PC-3 (cell line): ENCODE data around the gene NAP1L1. TPM values are rescaled to one million over a fixed set of nuclear protein-coding genes. Genes with fewer than 3 reads are reported as not detected.

ENCODE experiments used
- ATAC-seq: fragments of 200-7000 bp; cut with Tn5 transposase; 2 replicates; pipeline ENCODE4 v1.9.1; 2020; ENCODE audit warnings: mild to moderate bottlenecking, moderate library complexity
- BruUV-seq: library from RNA; stranded (reverse); fragments of 400-500 nt; replicated peaks from 2 replicates; lab custom pipeline; 2021; lab: Mats Ljungman, UMichigan
- CTCF ChIA-PET: fragments of 300-600 bp; sonication (Branson Sonifier 250); formaldehyde crosslinking; loops from one replicate; lab custom pipeline; 2022; ENCODE audit warnings: antibody characterized with exemption; lab: Charles Lee
- POLR2A ChIA-PET: fragments of 300-600 bp; sonication (Branson Sonifier 250); formaldehyde crosslinking; loops from one replicate; lab custom pipeline; 2022; ENCODE audit warnings: antibody characterized with exemption; ENCODE audit not compliant: unreplicated experiment; lab: Charles Lee
- DNase-seq: peaks from one replicate; pipeline ENCODE4 v3.0.0-alpha.2; 2015
- H2AFZ ChIP-seq: fragments of 300-600 bp; sonication (generic); 2 replicates; pipeline ENCODE4 v1.6.0; 2016; ENCODE audit warnings: antibody characterized with exemption, low read length
- H3F3A ChIP-seq: fragments of 300-600 bp; sonication (generic); one replicate; pipeline ENCODE4 v1.6.0; 2017; ENCODE audit warnings: antibody characterized with exemption, low read length, control low read depth, mild to moderate bottlenecking; ENCODE audit not compliant: unreplicated experiment
- H3K27ac ChIP-seq: fragments of 300-600 bp; sonication (generic); 2 replicates; pipeline ENCODE4 v1.5.1; 2016; ENCODE audit warnings: mild to moderate bottlenecking, low read length
- H3K27me3 ChIP-seq: fragments of 300-600 bp; sonication (generic); 2 replicates; pipeline ENCODE4 v1.6.1; 2016; ENCODE audit warnings: low read length, mixed read lengths
- H3K36me3 ChIP-seq: fragments of 300-600 bp; sonication (generic); 2 replicates; pipeline ENCODE4 v1.6.1; 2016; ENCODE audit warnings: low read depth, mixed run types, low read length, mixed read lengths
- H3K4me1 ChIP-seq: fragments of 300-600 bp; sonication (generic); 2 replicates; pipeline ENCODE4 v1.5.1; 2016; ENCODE audit warnings: low read length; ENCODE audit not compliant: insufficient read depth
- H3K4me2 ChIP-seq: fragments of 300-600 bp; sonication (generic); 2 replicates; pipeline ENCODE4 v1.6.0; 2016; ENCODE audit warnings: low read length
- H3K4me3 ChIP-seq: fragments of 300-600 bp; sonication (generic); 2 replicates; pipeline ENCODE4 v1.5.1; 2016; ENCODE audit warnings: mild to moderate bottlenecking, low read length, mixed read lengths
- H3K79me2 ChIP-seq: fragments of 300-600 bp; sonication (generic); 2 replicates; pipeline ENCODE4 v1.6.1; 2017; ENCODE audit warnings: low read length, mixed read lengths
- H3K9ac ChIP-seq: fragments of 300-600 bp; sonication (generic); 2 replicates; pipeline ENCODE4 v1.6.0; 2016; ENCODE audit warnings: mild to moderate bottlenecking, low read length
- H3K9me2 ChIP-seq: fragments of 300-600 bp; sonication (generic); replicated peaks from 2 replicates; pipeline ENCODE4 v1.6.1; 2016; ENCODE audit warnings: mixed run types, low read length, mixed read lengths
- H3K9me3 ChIP-seq: fragments of 300-600 bp; sonication (generic); 2 replicates; pipeline ENCODE4 v1.6.1; 2016; ENCODE audit warnings: low read length, mixed read lengths
- H4K20me1 ChIP-seq: fragments of 300-600 bp; sonication (generic); 2 replicates; pipeline ENCODE4 v1.6.1; 2016; ENCODE audit warnings: low read length, mixed read lengths
- CTCF ChIP-seq: fragments of 300-600 bp; sonication (generic); conservative IDR thresholded peaks from 2 replicates; pipeline ENCODE4 v1.5.1; 2017; ENCODE audit warnings: antibody characterized with exemption, low read depth, mild to moderate bottlenecking, low read length
- EZH2 ChIP-seq: fragments of 300-600 bp; sonication (generic); IDR thresholded peaks from one replicate; pipeline ENCODE4 v1.6.1; 2017; ENCODE audit warnings: antibody characterized with exemption, mild to moderate bottlenecking, low read length; ENCODE audit not compliant: unreplicated experiment
- EZH2phosphoT487 ChIP-seq: fragments of 300-600 bp; sonication (generic); IDR thresholded peaks from 2 replicates; pipeline ENCODE4 v1.6.1; 2018; ENCODE audit warnings: mild to moderate bottlenecking, antibody characterized with exemption, low read length, borderline replicate concordance
- intact Hi-C: fragments of 100-400 bp; cut with micrococcal nuclease; formaldehyde crosslinking; loops from 2 replicates; pipeline ENCODE4 v1.9.0; 2023
- total RNA-seq: library from RNA; depleted of rRNA; stranded (reverse); fragments of >200 nt; gene quantifications from 2 replicates; pipeline ENCODE4 v1.2.3, GENCODE V29; 2014

NAP1L1 gene
- total RNA-seq, 1 experiment from 2014 or later: 200 TPM

GRCh38 chr12:76113800-76114757, 29.6 kb upstream of the NAP1L1 start:
- Histone ChIP-seq H3K79me2 (no peaks in the 10 kb centered on the region), H3K4me1 (no peaks in the 10 kb centered on the region), H3K27me3 (no peaks in the 10 kb centered on the region), H3K9ac (no peak overlapping the region), H3K9me2 (no peaks in the 10 kb centered on the region), H3K4me2 (no peak overlapping the region), H3K4me3 (no peak overlapping the region), H3K27ac (no peak overlapping the region), H2AFZ (no peak overlapping the region), H3F3A (no peaks in the 10 kb centered on the region), H4K20me1 (no peaks in the 10 kb centered on the region), H3K9me3 (no peaks in the 10 kb centered on the region), H3K36me3 (no peaks in the 10 kb centered on the region)
- no peak for ATAC-seq
- CTCF ChIA-PET: no interaction called here
- TF ChIP-seq CTCF (no peak), EZH2phosphoT487 (no peak)
- BruUV-seq: no TSS peak
- intact Hi-C loops: no loop called here
- POLR2A ChIA-PET: no interaction called here
- no peak for DNase-seq

GRCh38 chr12:76111209-76111749, 26.8 kb upstream of the NAP1L1 start:
- H3K4me1 ChIP-seq: 0 out of 2 replicates have a peak, but pooled peaks cover under 1% of the 10 kb centered on the region
- no peaks in the 10 kb centered on the region for H3K36me3 ChIP-seq
- intact Hi-C loops: no loop called here
- ChIA-PET POLR2A (no interaction called here), CTCF (no interaction called here)
- H3K9ac ChIP-seq: no peak overlapping the region
- H3K4me2 ChIP-seq: no peak overlapping the region
- ATAC-seq (no peak), DNase-seq (no peak)
- H3K4me3 ChIP-seq: no peak overlapping the region
- TF ChIP-seq CTCF: no peak
- no peak for TF ChIP-seq EZH2
- no peak for TF ChIP-seq EZH2phosphoT487
- H3K9me2 ChIP-seq: no peaks in the 10 kb centered on the region
- no peaks in the 10 kb centered on the region for H3F3A ChIP-seq
- BruUV-seq: no TSS peak
- H3K79me2 ChIP-seq: no peaks in the 10 kb centered on the region
- no peaks in the 10 kb centered on the region for H3K27me3 ChIP-seq
- no peaks in the 10 kb centered on the region for H4K20me1 ChIP-seq
- H3K27ac ChIP-seq: no peak overlapping the region
- H2AFZ ChIP-seq: no peak overlapping the region
- H3K9me3 ChIP-seq: no peaks in the 10 kb centered on the region

- TF ChIP-seq EZH2phosphoT487 (no peak), CTCF (no peak), EZH2 (no peak)
These were observed 25.4 kb upstream of the NAP1L1 start for GRCh38 chr12:76109879-76110278.

More at GRCh38 chr12:76109879-76110278, 25.4 kb upstream of the NAP1L1 start:
- H3F3A ChIP-seq: no peaks in the 10 kb centered on the region
- no peaks in the 10 kb centered on the region for H3K9me2 ChIP-seq
- H3K27ac ChIP-seq: no peak overlapping the region
- no peaks in the 10 kb centered on the region for H4K20me1 ChIP-seq
- ChIA-PET CTCF (no interaction called here), POLR2A (no interaction called here)
- H3K4me2 ChIP-seq: no peak overlapping the region
- no peak overlapping the region for H3K9ac ChIP-seq
- BruUV-seq: no TSS peak
- no peak overlapping the region for H3K4me3 ChIP-seq
- H3K9me3 ChIP-seq: no peaks in the 10 kb centered on the region
- H3K79me2 ChIP-seq: no peaks in the 10 kb centered on the region
- H3K36me3 ChIP-seq: no peaks in the 10 kb centered on the region
- ATAC-seq: no peak
- peaks cover 11% of the 10 kb centered on the region for H3K4me1 ChIP-seq
- H2AFZ ChIP-seq: no peak overlapping the region
- no peak for DNase-seq
- intact Hi-C loops: no loop called here
- no peaks in the 10 kb centered on the region for H3K27me3 ChIP-seq
